Measurements from ENCODE around the gene TEPSIN.

The TEPSIN gene

GRCh38 chr17:81180836-81181810 lies 57.7 kb downstream of the TEPSIN start:
- no peak for DNase-seq

GRCh38 chr17:81179861-81180260 lies 59.0 kb downstream of the TEPSIN start:
- no peak for DNase-seq

DNA sequence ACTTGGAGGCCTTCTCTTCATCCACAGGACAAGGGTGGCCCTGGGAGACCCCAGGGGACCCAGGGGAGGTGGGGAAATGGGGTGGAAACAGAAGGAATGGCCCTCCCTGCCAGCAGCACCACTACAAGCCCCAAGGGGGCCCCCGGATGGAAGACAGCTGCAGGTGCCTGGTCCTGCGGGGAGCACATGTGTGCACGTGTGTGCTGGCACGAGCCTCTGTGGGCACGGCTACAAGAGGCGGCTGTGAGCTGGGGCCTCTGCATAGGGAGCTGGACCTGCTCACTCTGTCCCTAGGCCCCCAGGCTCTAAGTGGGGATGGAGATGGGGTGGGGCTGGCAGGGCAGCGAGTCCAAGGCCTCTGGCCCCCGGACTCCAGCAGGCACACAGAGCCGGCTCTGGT lies 59.6 kb downstream of the TEPSIN start:
- no peak for DNase-seq
